GM12872 (cell line): ENCODE data around the gene GARIN1A.

Experiments used
- CTCF ChIP-seq: IDR thresholded peaks from 3 replicates; pipeline ENCODE4 v1.5.1; 2011; ENCODE audit warnings: low read depth, mild to moderate bottlenecking, low read length, moderate library complexity; ENCODE audit not compliant: insufficient read depth

GARIN1A gene

GRCh38 chr7:128671992-128672391 lies at the start of gene GARIN1A:
Gene GARIN1A (plus strand): TSS chr7:128672292. CDS start chr7:128672398, 106 bp downstream.
- TF ChIP-seq CTCF, result no peak

- TF ChIP-seq CTCF, result no peak
Measured at GRCh38 chr7:128660596-128660995, 11.5 kb upstream of the GARIN1A start.

- no peak for TF ChIP-seq CTCF
Measured at GRCh38 chr7:128661446-128661845, 10.6 kb upstream of the GARIN1A start.

- TF ChIP-seq CTCF, result no peak
Measured at GRCh38 chr7:128662091-128662490, 10.0 kb upstream of the GARIN1A start.

- no peak for TF ChIP-seq CTCF
Measured at GRCh38 chr7:128665057-128665456, 7.0 kb upstream of the GARIN1A start.

GRCh38 chr7:128666200-128666599 lies 5.9 kb upstream of the GARIN1A start:
- 0 out of 3 replicates have a peak, but pooled peaks have one; percentile 25 for TF ChIP-seq CTCF

- peak; percentile 40; the same call in 2 of the 3 replicates for TF ChIP-seq CTCF
Measured at GRCh38 chr7:128672927-128673517, 930 bp downstream of the GARIN1A start.
